NT2/D1 (cell line): ENCODE data around the gene RABEP2.

Source experiments
- SUZ12 ChIP-seq: IDR thresholded peaks from 2 replicates; pipeline ENCODE4 v1.6.1; 2011; ENCODE audit not compliant: insufficient read length, insufficient read depth; ENCODE audit errors: extremely low read depth
- YY1 ChIP-seq: IDR thresholded peaks from 2 replicates; pipeline ENCODE4 v1.6.1; 2011; ENCODE audit not compliant: insufficient read length, insufficient read depth

GRCh38 chr16:28876973-28877654 is 47.9 kb downstream of the RABEP2 start:
- TF ChIP-seq YY1: no peak
- no peak for TF ChIP-seq SUZ12
